Gastrocnemius medialis (tissue), 4 donors: ENCODE measurements around the gene VTN. TPM values are rescaled to one million over a fixed set of nuclear protein-coding genes. Genes with fewer than 3 reads are reported as not detected.

Source experiments
- ATAC-seq, 2 donors: fragments of 150-250 bp; one replicate each; pipeline ENCODE4 v1.9.1; 2016
- DNase-seq, 2 donors: peaks; one replicate each; pipeline ENCODE4 v3.0.0-alpha.2; 2019
- H3K27ac ChIP-seq, 4 donors: fragments of 200-600 bp; sonication (generic); 1 replicate in 1 of 4; 2 replicates in 3 of 4; pipeline ENCODE4 v1.5.1; 2016 to 2018; ENCODE audit warnings: mild to moderate bottlenecking in 2 of 4, moderate library complexity in 1 of 4
- H3K27me3 ChIP-seq, 3 donors: fragments of 200-600 bp; sonication (generic) in 2 of 3; 1 replicate in 1 of 3; 2 replicates in 2 of 3; pipeline versions ENCODE4 v1.5.1 to v1.6.0; 2016 to 2019; ENCODE audit warnings: mild to moderate bottlenecking in 1 of 3, moderate library complexity in 1 of 3
- H3K36me3 ChIP-seq, 2 donors: fragments of 200-600 bp; sonication (generic) in 1 of 2; one replicate each; pipeline ENCODE4 v1.5.1; 2017 to 2018
- H3K4me1 ChIP-seq, 2 donors: fragments of 200-600 bp; sonication (generic) in 1 of 2; one replicate each; pipeline ENCODE4 v1.5.1; 2016 to 2017; ENCODE audit warnings: mild to moderate bottlenecking in 2 of 2
- H3K4me3 ChIP-seq, 4 donors: fragments of 200-600 bp; sonication (generic) in 3 of 4; 1 replicate in 1 of 4; 2 replicates in 3 of 4; pipeline ENCODE4 v1.5.1; 2016 to 2019; ENCODE audit warnings: mild to moderate bottlenecking in 2 of 4
- H3K9me3 ChIP-seq, 3 donors: fragments of 200-600 bp; sonication (generic) in 2 of 3; 1 replicate in 1 of 3; 2 replicates in 2 of 3; pipeline ENCODE4 v1.5.1; 2016 to 2019
- POLR2A ChIP-seq, 2 donors: fragments of 450-650 bp; IDR thresholded peaks; one replicate each; pipeline ENCODE4 v1.6.1; 2017; ENCODE audit warnings: antibody characterized with exemption in 2 of 2, mild to moderate bottlenecking in 2 of 2, moderate library complexity in 2 of 2
- in situ Hi-C, 4 donors: fragments of 200-750 bp; cut with MboI; loops; one replicate each; pipeline versions ENCODE4 v1.15.0 to v1.8.0; 2017; ENCODE audit warnings: low sequenced_read_pairs in 4 of 4
- intact Hi-C: fragments of 100-400 bp; cut with DNase I; formaldehyde crosslinking; loops from one replicate; pipeline ENCODE4 v1.15.1; 2023; ENCODE audit warnings: low total_unique reads
- total RNA-seq, 4 donors: library from RNA; depleted of rRNA; stranded (reverse); fragments of >200 nt; gene quantifications; one replicate each; pipeline versions ENCODE4 v1.1.0 to v1.2.3, GENCODE V29; 2016
- TF ChIP-seq, protein P1 (sequence below), 5 experiments: fragments of 450-650 bp in 3 of 5; fragments of 200-600 bp in 2 of 5; sonication (generic) in 2 of 5; IDR thresholded peaks in 4 of 5; conservative IDR thresholded peaks in 1 of 5; 1 replicate in 4 of 5; 2 replicates in 1 of 5; pipeline ENCODE4 v1.5.1; 2016 to 2019; ENCODE audit warnings: antibody characterized with exemption in 5 of 5, mild to moderate bottlenecking in 3 of 5, moderate library complexity in 3 of 5

VTN gene
- total RNA-seq, 4 donors from 2014 or later, result 3.8 to 11.5 TPM; not detected in 2

DNA sequence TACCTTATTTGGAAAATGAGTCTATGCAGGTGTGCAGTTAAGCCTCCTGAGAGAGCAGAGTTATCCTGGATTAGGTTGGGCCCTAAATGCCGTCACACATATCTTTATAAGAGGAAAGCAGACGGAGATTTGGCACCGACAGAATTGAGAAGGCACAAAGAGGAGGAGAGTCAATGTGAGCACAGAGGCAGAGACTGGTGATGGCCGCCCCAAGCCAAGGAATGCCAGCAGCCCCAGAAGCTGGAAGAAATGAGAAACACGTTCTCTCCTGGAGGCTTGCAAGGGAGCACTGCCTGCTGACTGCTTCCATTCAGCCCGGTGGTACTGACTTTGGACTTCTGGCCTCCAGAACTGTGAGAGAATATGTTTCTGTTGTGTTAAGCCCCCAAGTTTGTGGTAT is 32.7 kb upstream of the VTN start:
- TF ChIP-seq, protein P1, sequence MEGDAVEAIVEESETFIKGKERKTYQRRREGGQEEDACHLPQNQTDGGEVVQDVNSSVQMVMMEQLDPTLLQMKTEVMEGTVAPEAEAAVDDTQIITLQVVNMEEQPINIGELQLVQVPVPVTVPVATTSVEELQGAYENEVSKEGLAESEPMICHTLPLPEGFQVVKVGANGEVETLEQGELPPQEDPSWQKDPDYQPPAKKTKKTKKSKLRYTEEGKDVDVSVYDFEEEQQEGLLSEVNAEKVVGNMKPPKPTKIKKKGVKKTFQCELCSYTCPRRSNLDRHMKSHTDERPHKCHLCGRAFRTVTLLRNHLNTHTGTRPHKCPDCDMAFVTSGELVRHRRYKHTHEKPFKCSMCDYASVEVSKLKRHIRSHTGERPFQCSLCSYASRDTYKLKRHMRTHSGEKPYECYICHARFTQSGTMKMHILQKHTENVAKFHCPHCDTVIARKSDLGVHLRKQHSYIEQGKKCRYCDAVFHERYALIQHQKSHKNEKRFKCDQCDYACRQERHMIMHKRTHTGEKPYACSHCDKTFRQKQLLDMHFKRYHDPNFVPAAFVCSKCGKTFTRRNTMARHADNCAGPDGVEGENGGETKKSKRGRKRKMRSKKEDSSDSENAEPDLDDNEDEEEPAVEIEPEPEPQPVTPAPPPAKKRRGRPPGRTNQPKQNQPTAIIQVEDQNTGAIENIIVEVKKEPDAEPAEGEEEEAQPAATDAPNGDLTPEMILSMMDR (IDR thresholded peaks at IDR 0.05 in 4 of 5, conservative IDR thresholded peaks at IDR 0.05 in 1 of 5), result no peak
- TF ChIP-seq POLR2A (IDR thresholded peaks at IDR 0.05), result no peak
- DNase-seq, result no peak
- Histone ChIP-seq H3K36me3 (peaks cover 0 to 18% of the 10 kb centered on the region in 2 donors), H3K27me3 (no peaks in the 10 kb centered on the region), H3K4me1 (peaks cover 8 to 15% of the 10 kb centered on the region in 2 donors), H3K27ac (no peak overlapping the region), H3K9me3 (no peaks in the 10 kb centered on the region), H3K4me3 (no peak overlapping the region)
- in situ Hi-C loops, result loop anchor here in 1 of 4 donors (25.0 kb wide), 2 partner anchors 109 to 166 kb away; partner anchors contain the start of gene FOXN1
- no peak for ATAC-seq
- intact Hi-C loops, result no loop called here

DNA sequence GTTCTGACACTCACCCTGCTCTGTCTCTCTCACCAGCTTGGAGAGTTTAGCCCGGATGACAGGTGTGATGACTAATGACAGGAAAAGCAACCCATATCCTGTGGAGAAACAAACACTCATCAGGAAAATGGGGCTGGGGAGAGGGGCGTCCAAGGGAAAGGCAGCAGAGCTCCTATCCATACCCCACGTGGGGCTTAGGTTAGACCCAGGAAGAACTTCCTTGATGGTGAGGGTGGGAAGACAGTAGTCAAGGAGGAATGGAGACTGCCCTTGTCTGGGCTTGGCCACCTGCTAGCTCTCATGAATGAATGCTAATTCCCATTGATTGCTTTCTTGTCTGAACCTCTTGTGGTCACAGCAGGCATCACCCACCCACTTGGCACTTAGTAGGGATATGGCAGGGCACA is 32.1 kb upstream of the VTN start:
- intact Hi-C loops (no loop called here), in situ Hi-C loops (loop anchor here in 1 of 4 donors (25.0 kb wide), 2 partner anchors 110 to 165 kb away; partner anchors contain the start of gene FOXN1)
- no peak overlapping the region for H3K4me3 ChIP-seq
- DNase-seq (no peak), ATAC-seq (no peak)
- no peaks in the 10 kb centered on the region for H3K27me3 ChIP-seq
- peaks cover 8 to 15% of the 10 kb centered on the region in 2 donors for H3K4me1 ChIP-seq
- H3K27ac ChIP-seq, result no peak overlapping the region
- peaks cover 0 to 18% of the 10 kb centered on the region in 2 donors for H3K36me3 ChIP-seq
- TF ChIP-seq, protein P1 (IDR thresholded peaks at IDR 0.05 in 4 of 5, conservative IDR thresholded peaks at IDR 0.05 in 1 of 5), result no peak
- TF ChIP-seq POLR2A (IDR thresholded peaks at IDR 0.05), result no peak
- H3K9me3 ChIP-seq, result no peaks in the 10 kb centered on the region

DNA sequence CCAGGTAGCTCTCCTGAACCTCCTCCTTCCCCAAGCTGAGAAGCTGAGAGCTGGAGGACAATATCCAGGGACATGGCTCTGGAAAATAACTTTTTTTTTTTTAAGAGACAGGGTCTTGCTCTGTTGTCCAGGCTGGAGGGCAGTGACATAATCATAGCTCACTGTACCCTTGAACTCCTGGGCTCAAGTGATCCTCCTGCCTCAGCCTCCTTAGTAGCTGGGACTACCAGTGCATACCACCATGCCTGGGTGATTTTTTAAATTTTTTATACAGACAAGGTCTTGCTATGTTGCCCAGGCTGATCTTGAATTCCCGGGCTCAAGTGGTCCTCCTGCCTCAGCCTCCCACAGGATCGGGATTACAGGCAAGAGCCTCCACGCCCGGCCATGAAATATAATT is 29.7 kb upstream of the VTN start:
- ATAC-seq, result no peak
- Histone ChIP-seq H3K9me3 (no peaks in the 10 kb centered on the region), H3K4me3 (no peak overlapping the region), H3K4me1 (peaks cover under 1 to 2% of the 10 kb centered on the region in 2 donors), H3K27ac (no peak overlapping the region), H3K27me3 (no peaks in the 10 kb centered on the region), H3K36me3 (peaks cover 0 to 18% of the 10 kb centered on the region in 2 donors)
- in situ Hi-C loops (loop anchor here in 2 of 4 donors (5.0 to 25.0 kb wide), 3 partner anchors 47 to 163 kb away; partner anchors contain the start of gene FOXN1 (in 1 of the 2)), intact Hi-C loops (no loop called here)
- no peak for DNase-seq
- no peak for TF ChIP-seq POLR2A (IDR thresholded peaks at IDR 0.05)
- TF ChIP-seq, protein P1 (IDR thresholded peaks at IDR 0.05 in 4 of 5, conservative IDR thresholded peaks at IDR 0.05 in 1 of 5), result no peak

DNA sequence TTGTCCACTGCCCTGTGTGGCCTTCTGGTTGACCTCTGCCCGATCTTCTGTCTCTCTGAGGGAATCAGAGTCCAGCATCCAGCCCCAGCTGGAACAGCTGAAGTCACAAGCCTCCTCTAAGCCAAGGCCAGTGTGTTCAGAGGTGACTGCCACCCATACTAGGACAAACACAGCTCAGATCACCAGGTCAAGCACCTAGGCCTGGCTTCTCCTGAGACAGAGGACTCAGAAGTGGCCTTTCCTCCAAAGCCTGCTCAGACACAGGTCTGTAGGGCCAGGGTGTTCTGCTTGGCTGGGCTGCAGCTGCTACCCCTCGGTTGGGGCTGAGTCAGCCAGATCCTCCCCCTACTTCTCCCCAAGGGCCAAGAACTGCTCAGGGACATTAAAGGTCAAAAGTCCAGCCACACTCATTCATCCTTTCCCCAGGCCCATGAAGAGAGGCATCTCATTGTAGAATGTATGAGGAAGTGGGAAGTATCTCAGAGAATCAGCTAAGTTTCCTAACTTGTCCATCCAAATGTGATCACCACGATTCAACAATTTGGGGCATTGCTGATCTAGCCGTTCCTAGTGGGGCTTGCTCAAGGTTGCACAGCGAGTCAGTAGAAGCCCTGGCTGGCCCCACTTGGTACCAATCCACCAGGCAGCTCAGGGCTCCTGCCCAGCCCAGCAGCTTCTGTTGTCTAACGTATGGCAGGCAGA is 28.3 kb upstream of the VTN start:
- Histone ChIP-seq H3K4me3 (no peak overlapping the region), H3K27ac (no peak overlapping the region), H3K9me3 (no peaks in the 10 kb centered on the region), H3K36me3 (peaks cover 0 to 18% of the 10 kb centered on the region in 2 donors), H3K4me1 (no peaks in the 10 kb centered on the region), H3K27me3 (no peaks in the 10 kb centered on the region)
- in situ Hi-C loops (loop anchor here in 1 of 4 donors (5.0 kb wide), 1 partner anchor 49 kb away; no protein-coding TSS in a partner anchor), intact Hi-C loops (no loop called here)
- ATAC-seq (no peak), DNase-seq (no peak)
- TF ChIP-seq, protein P1 (IDR thresholded peaks at IDR 0.05 in 4 of 5, conservative IDR thresholded peaks at IDR 0.05 in 1 of 5), result no peak
- TF ChIP-seq POLR2A (IDR thresholded peaks at IDR 0.05), result no peak
